ENCODE data around the gene PHACTR1. TPM values are rescaled to one million over a fixed set of nuclear protein-coding genes. Genes with fewer than 3 reads are reported as not detected.

Gene PHACTR1
- total and polyA plus RNA-seq, 7 donors = 0.04 to 3.0 (median 0.85) TPM

DNA sequence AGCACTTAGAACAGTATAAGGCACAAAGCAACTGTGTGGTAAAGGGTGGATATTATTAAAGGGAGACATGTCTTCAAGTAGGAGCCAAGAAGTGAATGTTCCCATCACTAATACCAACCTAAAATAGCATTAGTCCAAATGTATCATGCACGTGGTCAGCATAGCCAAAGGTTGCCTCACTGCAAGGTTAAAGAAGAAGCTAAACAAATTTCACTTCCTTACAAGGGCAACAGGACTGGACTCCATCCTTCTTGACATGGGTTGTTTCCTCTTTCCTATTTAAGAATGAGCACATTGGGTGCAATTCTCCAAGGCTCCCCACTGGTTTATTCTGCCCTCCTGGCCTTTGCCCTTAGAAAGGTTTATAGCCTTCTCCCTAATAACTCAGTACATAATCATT lies 186.7 kb downstream of the PHACTR1 start:
- WGBS, 3 donors = 3 to 10% (median 4%) methylated on average over 1 of the region's 1 CpG
- Histone ChIP-seq H3K27me3 (ENCODE audit: insufficient read depth in 3 of 3, low read length in 2 of 3) (peaks cover 0 to 5% (median 0%) of the 10 kb centered on the region in 3 donors), H3K9me3 (no peaks in the 10 kb centered on the region), H3K4me1 (no peaks in the 10 kb centered on the region), H3K36me3 (ENCODE audit: insufficient read depth in 1 of 2, low read depth in 1 of 2) (no peaks in the 10 kb centered on the region), H3K27ac (no peak overlapping the region), H3K4me3 (no peak overlapping the region)
- TF ChIP-seq, protein P1, sequence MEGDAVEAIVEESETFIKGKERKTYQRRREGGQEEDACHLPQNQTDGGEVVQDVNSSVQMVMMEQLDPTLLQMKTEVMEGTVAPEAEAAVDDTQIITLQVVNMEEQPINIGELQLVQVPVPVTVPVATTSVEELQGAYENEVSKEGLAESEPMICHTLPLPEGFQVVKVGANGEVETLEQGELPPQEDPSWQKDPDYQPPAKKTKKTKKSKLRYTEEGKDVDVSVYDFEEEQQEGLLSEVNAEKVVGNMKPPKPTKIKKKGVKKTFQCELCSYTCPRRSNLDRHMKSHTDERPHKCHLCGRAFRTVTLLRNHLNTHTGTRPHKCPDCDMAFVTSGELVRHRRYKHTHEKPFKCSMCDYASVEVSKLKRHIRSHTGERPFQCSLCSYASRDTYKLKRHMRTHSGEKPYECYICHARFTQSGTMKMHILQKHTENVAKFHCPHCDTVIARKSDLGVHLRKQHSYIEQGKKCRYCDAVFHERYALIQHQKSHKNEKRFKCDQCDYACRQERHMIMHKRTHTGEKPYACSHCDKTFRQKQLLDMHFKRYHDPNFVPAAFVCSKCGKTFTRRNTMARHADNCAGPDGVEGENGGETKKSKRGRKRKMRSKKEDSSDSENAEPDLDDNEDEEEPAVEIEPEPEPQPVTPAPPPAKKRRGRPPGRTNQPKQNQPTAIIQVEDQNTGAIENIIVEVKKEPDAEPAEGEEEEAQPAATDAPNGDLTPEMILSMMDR (IDR thresholded peaks at IDR 0.05) = no peak
- intact Hi-C loops (cut with DNase I) = no loop called here
- ATAC-seq = peak in 2 of 4 donors; percentile 55 to 72
- DNase-seq = no peak

DNA sequence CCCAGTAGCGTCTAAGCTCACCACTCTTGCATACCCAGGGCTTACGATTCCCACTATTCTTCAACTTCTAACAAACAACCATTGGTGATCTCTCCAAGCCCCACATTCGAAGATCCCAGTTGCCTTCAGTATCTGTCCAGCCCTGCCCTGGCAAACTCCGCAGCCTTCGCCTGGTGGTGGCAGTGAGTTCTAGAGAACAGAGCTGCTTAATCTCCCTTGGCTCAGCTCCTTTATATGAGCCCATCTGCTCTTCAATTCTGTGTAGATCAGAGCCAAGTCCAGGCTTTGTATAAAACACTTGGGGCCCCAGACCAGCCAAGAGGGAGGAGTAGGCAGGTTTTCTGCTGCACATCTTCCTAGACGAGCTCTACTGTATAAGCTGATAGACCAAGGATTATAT lies 193.3 kb downstream of the PHACTR1 start:
- DNase-seq = no peak
- no peak for ATAC-seq
- no peaks in the 10 kb centered on the region for H3K4me1 ChIP-seq
- no peak overlapping the region for H3K4me3 ChIP-seq
- WGBS, 3 donors = 33 to 44% (median 34%) methylated on average over 6 of the region's 6 CpGs
- H3K36me3 ChIP-seq (ENCODE audit: insufficient read depth in 1 of 2, low read depth in 1 of 2) = no peaks in the 10 kb centered on the region
- no peaks in the 10 kb centered on the region for H3K9me3 ChIP-seq
- TF ChIP-seq, protein P1 (IDR thresholded peaks at IDR 0.05) = no peak
- H3K27ac ChIP-seq = no peak overlapping the region
- H3K27me3 ChIP-seq (ENCODE audit: insufficient read depth in 3 of 3, low read length in 2 of 3) = no peaks in the 10 kb centered on the region
- intact Hi-C loops (cut with DNase I) = loop anchor here in 1 of 2 donors (10.0 kb wide), 1 partner anchor 425 kb away; no protein-coding TSS in a partner anchor

DNA sequence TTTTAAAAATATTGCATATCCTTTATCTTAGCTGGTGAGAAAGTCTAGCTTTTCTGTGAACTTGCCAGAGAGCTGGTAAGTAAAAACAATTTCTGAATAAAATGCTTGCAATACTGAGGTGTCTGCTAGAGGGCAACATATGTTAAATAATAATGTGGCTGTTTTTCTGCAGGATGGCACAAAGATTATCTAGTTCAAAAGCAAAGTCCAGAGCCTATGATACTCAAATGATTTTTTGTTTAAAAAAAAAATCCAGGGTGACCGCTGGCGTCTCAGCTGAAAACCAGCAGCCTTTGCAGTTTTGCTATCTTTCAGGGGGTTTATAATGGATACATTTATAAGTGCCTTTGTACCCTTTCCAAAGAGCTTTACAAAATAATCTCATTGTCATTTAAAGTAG lies 194.9 kb downstream of the PHACTR1 start:
- TF ChIP-seq, protein P1 (IDR thresholded peaks at IDR 0.05) = peak; percentile 41
- H3K27me3 ChIP-seq (ENCODE audit: insufficient read depth in 3 of 3, low read length in 2 of 3) = no peaks in the 10 kb centered on the region
- intact Hi-C loops (cut with DNase I) = loop anchor here in 1 of 2 donors (10.0 kb wide), 1 partner anchor 423 kb away; no protein-coding TSS in a partner anchor
- no peaks in the 10 kb centered on the region for H3K9me3 ChIP-seq
- H3K27ac ChIP-seq = no peak overlapping the region
- DNase-seq (no peak), ATAC-seq (no peak)
- whole genome bisulfite sequencing, 3 donors = 26 to 49% (median 29%) methylated on average over 2 of the region's 2 CpGs
- no peaks in the 10 kb centered on the region for H3K4me1 ChIP-seq
- H3K36me3 ChIP-seq (ENCODE audit: insufficient read depth in 1 of 2, low read depth in 1 of 2) = no peaks in the 10 kb centered on the region
- H3K4me3 ChIP-seq = no peak overlapping the region

DNA sequence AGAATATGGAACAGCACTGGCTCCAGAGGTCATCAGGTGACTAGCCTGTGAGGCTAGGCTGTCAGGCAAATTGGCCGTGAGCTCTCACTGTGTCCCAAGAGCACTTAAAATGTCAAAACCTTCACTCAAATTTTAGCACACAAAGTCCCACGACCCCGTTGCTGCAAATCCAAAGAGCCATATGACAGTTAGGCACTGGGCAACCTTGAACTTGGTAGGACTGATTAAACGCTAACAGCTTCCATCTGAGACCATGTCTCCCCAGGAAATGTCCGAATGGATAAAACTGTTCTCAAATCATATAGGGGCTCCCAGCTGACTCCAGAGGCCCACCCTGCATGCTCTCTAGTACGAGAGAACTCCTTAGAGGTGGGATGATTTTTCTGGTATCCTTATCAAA lies 196.6 kb downstream of the PHACTR1 start:
- H3K36me3 ChIP-seq (ENCODE audit: insufficient read depth in 1 of 2, low read depth in 1 of 2) = no peaks in the 10 kb centered on the region
- WGBS, 3 donors = 67 to 68% (median 67%) methylated on average over 6 of the region's 6 CpGs
- intact Hi-C loops (cut with DNase I) = loop anchor here (2.0 to 10.0 kb wide), 2 partner anchors 416 to 422 kb away; partner anchors contain the start of gene TBC1D7 (in 1 of the 2)
- no peak overlapping the region for H3K27ac ChIP-seq
- H3K4me1 ChIP-seq = no peaks in the 10 kb centered on the region
- DNase-seq (no peak), ATAC-seq (no peak)
- no peak overlapping the region for H3K4me3 ChIP-seq
- no peaks in the 10 kb centered on the region for H3K9me3 ChIP-seq
- H3K27me3 ChIP-seq (ENCODE audit: insufficient read depth in 3 of 3, low read length in 2 of 3) = no peaks in the 10 kb centered on the region
- TF ChIP-seq, protein P1 (IDR thresholded peaks at IDR 0.05) = no peak

DNA sequence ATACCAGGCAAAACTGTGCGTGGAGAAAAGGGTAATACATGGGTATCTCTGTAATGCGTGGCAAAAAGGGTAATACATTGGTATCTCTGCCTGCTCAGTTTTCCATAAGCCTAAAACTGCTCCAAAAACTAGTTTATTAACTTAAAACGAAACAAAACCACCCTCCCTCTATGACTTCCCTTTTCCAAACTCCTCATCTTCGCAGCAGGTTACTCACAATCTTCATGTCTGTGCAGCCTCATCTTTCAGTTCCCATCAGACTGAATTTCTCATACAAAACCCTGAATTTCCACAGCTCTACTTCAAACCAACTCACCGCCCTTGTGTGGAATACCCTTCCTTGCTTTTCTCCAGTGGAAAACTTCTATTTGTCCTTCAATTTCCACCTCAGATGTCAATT lies 199.4 kb downstream of the PHACTR1 start:
- Histone ChIP-seq H3K27ac (no peak overlapping the region), H3K36me3 (ENCODE audit: insufficient read depth in 1 of 2, low read depth in 1 of 2) (no peaks in the 10 kb centered on the region), H3K27me3 (ENCODE audit: insufficient read depth in 3 of 3, low read length in 2 of 3) (no peaks in the 10 kb centered on the region), H3K4me1 (no peaks in the 10 kb centered on the region), H3K9me3 (no peaks in the 10 kb centered on the region), H3K4me3 (no peak overlapping the region)
- ATAC-seq (no peak), DNase-seq (no peak)
- 81 to 82% (median 82%) methylated on average over 5 of the region's 5 CpGs for WGBS, 3 donors
- intact Hi-C loops (cut with DNase I) = loop anchor here in 1 of 2 donors (10.0 kb wide), 1 partner anchor 419 kb away; no protein-coding TSS in a partner anchor
- TF ChIP-seq, protein P1 (IDR thresholded peaks at IDR 0.05) = no peak
